RWPE1 (cell line): ENCODE results near the gene KCTD11.

Experiments used
- CTCF ChIA-PET: fragments of 350-600 bp; sonication (Branson Sonifier 250); formaldehyde crosslinking; extraction: SDS; loops from one replicate; lab custom pipeline; 2021; lab: Yijun Ruan, JAX
- POLR2A ChIA-PET: fragments of 400-600 bp; formaldehyde crosslinking; extraction: SDS; loops from one replicate; lab custom pipeline; 2020; ENCODE audit warnings: antibody characterized with exemption; ENCODE audit not compliant: low non-redundant PET; lab: Yijun Ruan, JAX
- DNase-seq: peaks from one replicate; pipeline ENCODE4 v3.0.0; 2012; ENCODE audit warnings: low spot score
- H3K27ac ChIP-seq: fragments of 450-650 bp; 2 replicates; pipeline ENCODE4 v1.5.1; 2017
- CTCF ChIP-seq: fragments of 450-650 bp; conservative IDR thresholded peaks from 2 replicates; pipeline ENCODE4 v1.5.1; 2017; ENCODE audit warnings: low read depth, mild to moderate bottlenecking

Gene KCTD11

GRCh38 chr17:7396147-7396546 is 44.2 kb downstream of the KCTD11 start:
- peak overlapping the region; percentile 19; the same call in 1 of the 2 replicates for H3K27ac ChIP-seq
- ChIA-PET POLR2A (no interaction called here), CTCF (no interaction called here)
- DNase-seq: no peak
- no peak for TF ChIP-seq CTCF

GRCh38 chr17:7398612-7399011 is 46.6 kb downstream of the KCTD11 start:
- no peak overlapping the region for H3K27ac ChIP-seq
- no peak for TF ChIP-seq CTCF
- DNase-seq: no peak
- ChIA-PET CTCF (no interaction called here), POLR2A (no interaction called here)

- POLR2A ChIA-PET: interaction anchor here (0.5 to 1.1 kb wide), 2 partner anchors 9 to 78 kb away, joined by 3 to 13 read pairs; partner anchors contain the start of gene PLSCR3
- no peak for TF ChIP-seq CTCF
- peak overlapping the region; percentile 88 for H3K27ac ChIP-seq
- no peak for DNase-seq
- CTCF ChIA-PET: interaction anchor here (1.1 to 1.6 kb wide), 4 partner anchors 33 to 52 kb away, joined by 3 to 8 read pairs (median 5); no protein-coding TSS in a partner anchor
Measured at GRCh38 chr17:7403043-7403726, 51.2 kb downstream of the KCTD11 start.

- H3K27ac ChIP-seq: peak overlapping the region; percentile 88
- no peak for TF ChIP-seq CTCF
- ChIA-PET POLR2A (interaction anchor here (0.5 to 1.1 kb wide), 5 partner anchors 9 to 79 kb away, joined by 3 to 13 read pairs (median 3); partner anchors contain the start of genes PLSCR3 and TMEM102), CTCF (interaction anchor here (0.6 to 1.3 kb wide), 4 partner anchors 33 to 68 kb away, joined by 3 to 7 read pairs (median 3); no protein-coding TSS in a partner anchor)
- peak; percentile 64 for DNase-seq
Measured at GRCh38 chr17:7403727-7403976, 51.7 kb downstream of the KCTD11 start.

GRCh38 chr17:7403977-7404736 is 52.2 kb downstream of the KCTD11 start, which contains the start of gene TMEM256:
Gene TMEM256, minus strand, starts transcription at chr17:7404097. Its CDS starts 13 bp downstream, at chr17:7404084.
- peak within 1 kb of the TSS; percentile 88 for H3K27ac ChIP-seq
- DNase-seq: peak; percentile 97
- TF ChIP-seq CTCF: no peak
- POLR2A ChIA-PET: interaction anchor here (0.6 to 1.1 kb wide), 5 partner anchors 10 to 81 kb away, joined by 3 to 13 read pairs (median 3); partner anchors contain the start of genes PLSCR3 and TMEM102
- CTCF ChIA-PET: interaction anchor here (0.6 to 1.3 kb wide), 4 partner anchors 33 to 69 kb away, joined by 3 to 7 read pairs (median 3); no protein-coding TSS in a partner anchor
